Adrenal gland (tissue), 12 donors: ENCODE measurements around the gene SMAD9. TPM values are rescaled to one million over a fixed set of nuclear protein-coding genes. Genes with fewer than 3 reads are reported as not detected.

ENCODE experiments used
- DNase-seq, 7 donors: peaks; one replicate each; pipeline ENCODE4 v3.0.0-alpha.2; 2019 to 2020
- H3K27ac ChIP-seq, 5 donors: fragments of 200-600 bp; sonication (generic) in 4 of 5; 1 replicate in 3 of 5; 2 replicates in 2 of 5; pipeline versions ENCODE4 v1.5.1 to v1.8.0; 2016 to 2020; ENCODE audit warnings: mild to moderate bottlenecking in 1 of 5
- H3K27me3 ChIP-seq: fragments of 200-600 bp; 2 replicates; pipeline ENCODE4 v1.8.0; 2021
- H3K36me3 ChIP-seq, 2 donors: fragments of 200-600 bp; replicated peaks in 1 of 2; 1 replicate in 1 of 2; 2 replicates in 1 of 2; pipeline versions ENCODE4 v1.5.1 to v1.8.0; 2018 to 2022
- H3K4me1 ChIP-seq, 2 donors: fragments of 200-600 bp; replicated peaks in 1 of 2; 1 replicate in 1 of 2; 2 replicates in 1 of 2; pipeline versions ENCODE4 v1.5.1 to v1.8.0; 2018 to 2021
- H3K4me3 ChIP-seq, 4 donors: fragments of 200-600 bp; sonication (generic) in 3 of 4; one replicate each; pipeline ENCODE4 v1.5.1; 2016 to 2018
- H3K9me3 ChIP-seq, 3 donors: fragments of 200-600 bp; sonication (generic) in 1 of 3; replicated peaks in 1 of 3; 1 replicate in 2 of 3; 2 replicates in 1 of 3; pipeline versions ENCODE4 v1.5.1 to v1.8.0; 2016 to 2021
- POLR2A ChIP-seq, 2 donors: fragments of 450-650 bp; IDR thresholded peaks; one replicate each; pipeline ENCODE4 v1.6.1; 2017; ENCODE audit warnings: antibody characterized with exemption in 2 of 2, mild to moderate bottlenecking in 2 of 2, moderate library complexity in 1 of 2
- WGBS, 4 donors: extraction: QIAGEN DNeasy Blood & Tissue Kit in 2 of 4; methylation state at CpG; one replicate each; pipeline versions ENCODE4 v1.1.5 to v1.1.7; 2013 to 2017; 5-methylcytosine and 5-hydroxymethylcytosine counted together
- intact Hi-C, 2 donors: fragments of 100-400 bp; cut with DNase I; formaldehyde crosslinking; loops; one replicate each; pipeline versions ENCODE4 v1.14.1 to v1.15.0; 2022 to 2023
- polyA plus RNA-seq, 3 donors: library from polyadenylated mRNA; stranded (reverse); fragments of 200-250 nt in 2 of 3; fragments of 350-450 nt in 1 of 3; fragmentation: Illumina TruSeq in 1 of 3; extraction: RNeasy Lipid Tissue Mini Kit (QIAGEN cat#74804) in 1 of 3; gene quantifications; one replicate each; pipeline ENCODE4 v1.2.3, GENCODE V29; 2013 to 2014
- total RNA-seq, 9 donors: library from RNA; depleted of rRNA in 4 of 9; stranded (reverse); fragments of >200 nt in 4 of 9; fragments of 120-200 nt in 1 of 9; fragmentation: NEBNext Ultra II Directional in 1 of 9; extraction: Animal tissue kit (Norgen Biotek cat#: 25700) in 1 of 9; gene quantifications; one replicate each; pipeline versions ENCODE4 v1.1.0 to v1.2.4, GENCODE V29; 2013 to 2023
- TF ChIP-seq, protein P1 (sequence below), 6 experiments: fragments of 450-650 bp in 4 of 6; fragments of 200-600 bp in 2 of 6; sonication (generic) in 1 of 6; IDR thresholded peaks; 1 replicate in 5 of 6; 2 replicates in 1 of 6; pipeline versions ENCODE4 v1.5.1 to v1.8.0; 2016 to 2021; ENCODE audit warnings: antibody characterized with exemption in 6 of 6, mild to moderate bottlenecking in 2 of 6, moderate library complexity in 1 of 6
- donor health status: healthy with polysubstance abuse.
- donor health status: Bipolar disorder and iron deficiency.
- donor health status: DM: yes; HTN: yes; CAD: no.
- donor health status: DM: no; HTN: no; CAD: no.
- donor health status: DM: no; HTN: no; CAD: no.
- donor health status: DM: yes; HTN: yes; CAD: no.

Gene SMAD9
- total and polyA plus RNA-seq, 12 donors: 0.88 to 4.5 (median 3.1) TPM

- intact Hi-C loops: no loop called here
- Histone ChIP-seq H3K27ac (no peak overlapping the region), H3K36me3 (no peaks in the 10 kb centered on the region), H3K4me3 (no peak overlapping the region), H3K27me3 (no peaks in the 10 kb centered on the region), H3K4me1 (no peaks in the 10 kb centered on the region), H3K9me3 (no peaks in the 10 kb centered on the region)
- no peak for TF ChIP-seq POLR2A (IDR thresholded peaks at IDR 0.05)
- TF ChIP-seq, protein P1, sequence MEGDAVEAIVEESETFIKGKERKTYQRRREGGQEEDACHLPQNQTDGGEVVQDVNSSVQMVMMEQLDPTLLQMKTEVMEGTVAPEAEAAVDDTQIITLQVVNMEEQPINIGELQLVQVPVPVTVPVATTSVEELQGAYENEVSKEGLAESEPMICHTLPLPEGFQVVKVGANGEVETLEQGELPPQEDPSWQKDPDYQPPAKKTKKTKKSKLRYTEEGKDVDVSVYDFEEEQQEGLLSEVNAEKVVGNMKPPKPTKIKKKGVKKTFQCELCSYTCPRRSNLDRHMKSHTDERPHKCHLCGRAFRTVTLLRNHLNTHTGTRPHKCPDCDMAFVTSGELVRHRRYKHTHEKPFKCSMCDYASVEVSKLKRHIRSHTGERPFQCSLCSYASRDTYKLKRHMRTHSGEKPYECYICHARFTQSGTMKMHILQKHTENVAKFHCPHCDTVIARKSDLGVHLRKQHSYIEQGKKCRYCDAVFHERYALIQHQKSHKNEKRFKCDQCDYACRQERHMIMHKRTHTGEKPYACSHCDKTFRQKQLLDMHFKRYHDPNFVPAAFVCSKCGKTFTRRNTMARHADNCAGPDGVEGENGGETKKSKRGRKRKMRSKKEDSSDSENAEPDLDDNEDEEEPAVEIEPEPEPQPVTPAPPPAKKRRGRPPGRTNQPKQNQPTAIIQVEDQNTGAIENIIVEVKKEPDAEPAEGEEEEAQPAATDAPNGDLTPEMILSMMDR (IDR thresholded peaks at IDR 0.05): no peak
- DNase-seq: no peak
- WGBS, 4 donors: 95 to 99% (median 96%) methylated on average over 3 of the region's 3 CpGs
Observed at GRCh38 chr13:36834299-36834698, 85.7 kb downstream of the SMAD9 start.

GRCh38 chr13:36831291-36831690 is 88.7 kb downstream of the SMAD9 start:
- 94 to 100% (median 98%) methylated on average over 3 of the region's 3 CpGs for WGBS, 4 donors
- DNase-seq: no peak
- no peaks in the 10 kb centered on the region for H3K27me3 ChIP-seq

GRCh38 chr13:36829753-36830152 is 90.3 kb downstream of the SMAD9 start:
- no peak for TF ChIP-seq POLR2A (IDR thresholded peaks at IDR 0.05)
- TF ChIP-seq, protein P1 (IDR thresholded peaks at IDR 0.05): no peak
- intact Hi-C loops: no loop called here
- Histone ChIP-seq H3K27me3 (no peaks in the 10 kb centered on the region), H3K36me3 (no peaks in the 10 kb centered on the region), H3K4me1 (no peaks in the 10 kb centered on the region), H3K9me3 (no peaks in the 10 kb centered on the region), H3K27ac (no peak overlapping the region), H3K4me3 (no peak overlapping the region)
- 45 to 50% (median 47%) methylated on average over 1 of the region's 1 CpG for WGBS, 4 donors
- DNase-seq: no peak

More at GRCh38 chr13:36831291-36831690, 88.7 kb downstream of the SMAD9 start:
- Histone ChIP-seq H3K27ac (no peak overlapping the region), H3K4me3 (no peak overlapping the region), H3K4me1 (no peaks in the 10 kb centered on the region), H3K36me3 (no peaks in the 10 kb centered on the region), H3K9me3 (no peaks in the 10 kb centered on the region)
- intact Hi-C loops: no loop called here
- TF ChIP-seq, protein P1 (IDR thresholded peaks at IDR 0.05): no peak
- no peak for TF ChIP-seq POLR2A (IDR thresholded peaks at IDR 0.05)

DNA sequence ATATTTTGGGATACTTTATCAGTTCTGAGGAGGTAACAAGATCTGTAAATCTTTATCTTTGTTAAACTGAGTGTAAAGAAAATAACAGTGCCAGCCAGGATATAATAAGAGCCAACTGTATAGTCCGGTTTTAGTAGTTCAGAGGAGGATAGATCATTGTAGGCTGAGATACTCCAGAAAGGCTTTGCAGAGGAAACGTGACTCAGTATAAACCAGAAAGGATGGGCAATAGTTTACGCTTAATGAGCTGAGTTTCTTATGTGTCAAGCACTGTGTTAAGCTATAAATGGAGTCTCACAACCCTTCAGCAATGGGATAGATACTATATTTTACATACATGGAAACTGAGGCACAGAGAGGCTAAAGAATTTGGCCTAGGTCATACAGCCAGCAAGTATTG is 97.3 kb downstream of the SMAD9 start:
- H3K4me1 ChIP-seq: peaks cover 12 to 17% of the 10 kb centered on the region in 2 donors
- H3K4me3 ChIP-seq: no peak overlapping the region
- no peaks in the 10 kb centered on the region for H3K9me3 ChIP-seq
- WGBS, 4 donors: 81 to 88% (median 85%) methylated on average over 3 of the region's 3 CpGs
- no peaks in the 10 kb centered on the region for H3K27me3 ChIP-seq
- H3K27ac ChIP-seq: no peak overlapping the region
- DNase-seq: no peak
- H3K36me3 ChIP-seq: no peaks in the 10 kb centered on the region
- TF ChIP-seq POLR2A (IDR thresholded peaks at IDR 0.05): no peak
- TF ChIP-seq, protein P1 (IDR thresholded peaks at IDR 0.05): no peak
- intact Hi-C loops: no loop called here
